B cell (primary cell): ENCODE measurements around the gene WDR90. TPM values are rescaled to one million over a fixed set of nuclear protein-coding genes. Genes with fewer than 3 reads are reported as not detected.
A peak's percentile ranks its signal among the peaks of the same experiment; 100 is the strongest.

Experiments
- ATAC-seq: fragments of 200-7000 bp; cut with Tn5 transposase; one replicate; pipeline ENCODE4 v1.10.0; 2021; ENCODE audit warnings: low read depth, mild to moderate bottlenecking, moderate number of reproducible peaks, moderate library complexity
- CTCF ChIA-PET: fragments of 350-600 bp; sonication (Branson Sonifier 250); formaldehyde crosslinking; loops from one replicate; lab custom pipeline; 2021; ENCODE audit warnings: antibody characterized with exemption, inconsistent platforms; lab: Charles Lee
- POLR2A ChIA-PET: fragments of 350-600 bp; sonication (Branson Sonifier 250); formaldehyde crosslinking; loops from one replicate; lab custom pipeline; 2021; ENCODE audit warnings: antibody characterized with exemption; lab: Charles Lee
- DNase-seq: peaks from one replicate; pipeline ENCODE4 v3.0.0; 2013
- H2AFZ ChIP-seq: 2 replicates; pipeline ENCODE4 v1.6.1; 2012; ENCODE audit warnings: mild to moderate bottlenecking, low read depth, low read length; ENCODE audit not compliant: insufficient read depth, poor library complexity, severe bottlenecking
- H3K27ac ChIP-seq, 2 donors: 1 replicate in 1 of 2; 2 replicates in 1 of 2; pipeline ENCODE4 v1.5.1; 2012 to 2013; ENCODE audit warnings: low read length in 2 of 2, mild to moderate bottlenecking in 2 of 2, moderate library complexity in 1 of 2
- H3K27me3 ChIP-seq, 4 experiments: fragments of 200-600 bp in 1 of 4; sonication (generic) in 1 of 4; replicated peaks in 1 of 4; 1 replicate in 2 of 4; 2 replicates in 2 of 4; pipeline versions ENCODE4 v1.6.1 to v1.7.0; 2013 to 2016; ENCODE audit warnings: low read length in 3 of 4, mild to moderate bottlenecking in 2 of 4, mixed read lengths in 1 of 4, moderate library complexity in 1 of 4; ENCODE audit not compliant: insufficient read depth in 4 of 4, control insufficient read depth in 3 of 4; ENCODE audit errors: control extremely low read depth in 1 of 4
- H3K36me3 ChIP-seq, 2 experiments: replicated peaks in 1 of 2; 1 replicate in 1 of 2; 2 replicates in 1 of 2; pipeline versions ENCODE4 v1.6.1 to v1.7.1; 2013; ENCODE audit warnings: low read length in 1 of 2; ENCODE audit not compliant: insufficient read depth in 2 of 2, control insufficient read depth in 1 of 2; ENCODE audit errors: control extremely low read depth in 1 of 2, extremely low read depth in 1 of 2
- H3K4me1 ChIP-seq, 2 donors: fragments of 200-600 bp in 1 of 2; sonication (generic) in 1 of 2; 1 replicate in 1 of 2; 2 replicates in 1 of 2; pipeline versions ENCODE4 v1.5.1 to v1.6.1; 2013 to 2017; ENCODE audit warnings: low read length in 2 of 2; ENCODE audit not compliant: control insufficient read depth in 2 of 2, insufficient read depth in 2 of 2
- H3K4me2 ChIP-seq: replicated peaks from 2 replicates; pipeline ENCODE3; 2012; ENCODE audit warnings: mild to moderate bottlenecking, low read depth, low read length; ENCODE audit not compliant: poor library complexity, severe bottlenecking
- H3K4me3 ChIP-seq, 5 experiments: fragments of 200-600 bp in 1 of 5; sonication (generic) in 1 of 5; 1 replicate in 3 of 5; 2 replicates in 2 of 5; pipeline versions ENCODE4 v1.5.1 to v1.7.0; 2011 to 2016; ENCODE audit warnings: low read length in 4 of 5, mild to moderate bottlenecking in 4 of 5, low read depth in 2 of 5, control low read depth in 1 of 5, moderate library complexity in 1 of 5; ENCODE audit not compliant: insufficient read depth in 1 of 5; ENCODE audit errors: control extremely low read depth in 1 of 5, extremely low read depth in 1 of 5
- H3K79me2 ChIP-seq: fragments of 200-600 bp; sonication (generic); one replicate; pipeline ENCODE4 v1.6.0; 2016; ENCODE audit warnings: low read length; ENCODE audit not compliant: control insufficient read depth, insufficient read depth
- H3K9ac ChIP-seq: fragments of 200-600 bp; sonication (generic); 2 replicates; pipeline ENCODE4 v1.6.1; 2017; ENCODE audit warnings: mild to moderate bottlenecking, low read length, moderate library complexity
- H3K9me3 ChIP-seq, 3 donors: one replicate each; pipeline versions ENCODE4 v1.6.1 to v1.7.1; 2013; ENCODE audit warnings: low read length in 2 of 3; ENCODE audit not compliant: control insufficient read depth in 2 of 3, insufficient read depth in 1 of 3; ENCODE audit errors: control extremely low read depth in 1 of 3
- H4K20me1 ChIP-seq: 2 replicates; pipeline ENCODE4 v1.6.0; 2012; ENCODE audit warnings: mild to moderate bottlenecking, low read length; ENCODE audit not compliant: insufficient read depth, control insufficient read depth, poor library complexity, severe bottlenecking
- H3K27ac Mint-ChIP-seq: one replicate; pipeline ENCODE4 v1.8.0; 2021; ENCODE audit warnings: mixed read lengths
- H3K27me3 Mint-ChIP-seq: one replicate; pipeline ENCODE4 v1.8.0; 2021; ENCODE audit warnings: mixed read lengths
- H3K4me1 Mint-ChIP-seq: one replicate; pipeline ENCODE4 v1.8.0; 2021; ENCODE audit warnings: mixed read lengths
- H3K4me3 Mint-ChIP-seq: one replicate; pipeline ENCODE4 v1.8.0; 2021; ENCODE audit warnings: mixed read lengths
- H3K9me3 Mint-ChIP-seq: one replicate; pipeline ENCODE4 v1.8.0; 2022; ENCODE audit warnings: mixed read lengths; ENCODE audit not compliant: insufficient read depth
- EZH2 ChIP-seq: IDR thresholded peaks from 2 replicates; pipeline ENCODE4 v1.6.1; 2012; ENCODE audit warnings: borderline replicate concordance, low read depth, mild to moderate bottlenecking, moderate library complexity, low read length; ENCODE audit not compliant: insufficient read depth, poor library complexity, severe bottlenecking
- WGBS: methylation state at CpG from one replicate; pipeline ENCODE4 v1.1.5; 2013; ENCODE audit warnings: missing lambda C conversion rate; ENCODE audit not compliant: insufficient coverage; 5-methylcytosine and 5-hydroxymethylcytosine counted together
- intact Hi-C: fragments of 100-400 bp; cut with micrococcal nuclease; formaldehyde crosslinking; loops from one replicate; pipeline ENCODE4 v1.10.0; 2022
- polyA plus RNA-seq: library from polyadenylated mRNA; depleted of rRNA; stranded (reverse); fragments of >200 nt; gene quantifications from 2 replicates; pipeline ENCODE4 v1.2.3, GENCODE V29; 2012
- total RNA-seq, 2 donors: library from RNA; stranded (reverse); fragments of 120-200 nt in 1 of 2; gene quantifications; 1 replicate in 1 of 2; 2 replicates in 1 of 2; pipeline versions ENCODE4 v1.2.3 to v1.2.4, GENCODE V29; 2013 to 2022
- TF ChIP-seq, protein P1 (sequence below): fragments of 200-600 bp; IDR thresholded peaks from one replicate; pipeline ENCODE4 v1.8.0; 2022; ENCODE audit warnings: antibody characterized with exemption, mild to moderate bottlenecking

Gene WDR90
- total and polyA plus RNA-seq, 2 donors (not counting 1 experiment from before 2014, with no cell fraction given), result 23.1 to 34.7 TPM

- Histone ChIP-seq H3K79me2 (peaks cover 14% of the 10 kb centered on the region), H3K4me2 (no peak overlapping the region), H3K9me3 (peaks cover 0 to 2% (median 0%) of the 10 kb centered on the region in 3 donors), H3K9ac (no peak overlapping the region), H2AFZ (no peak overlapping the region), H4K20me1 (peaks cover 14% of the 10 kb centered on the region), H3K27me3 (no peaks in the 10 kb centered on the region), H3K4me3 (no peak overlapping the region), H3K36me3 (no peaks in the 10 kb centered on the region), H3K27ac (no peak overlapping the region), H3K4me1 (peaks cover 22 to 36% of the 10 kb centered on the region in 2 donors)
- DNase-seq (no peak), ATAC-seq (no peak)
- ChIA-PET POLR2A (no interaction called here), CTCF (no interaction called here)
- no peak overlapping the region for H3K27ac Mint-ChIP-seq
- 98% methylated on average over 11 of the region's 12 CpGs for WGBS
- peak overlapping the region; percentile 34 for H3K4me3 Mint-ChIP-seq
- H3K4me1 Mint-ChIP-seq, result peaks cover 23% of the 10 kb centered on the region
- H3K27me3 Mint-ChIP-seq, result no peaks in the 10 kb centered on the region
- no peaks in the 10 kb centered on the region for H3K9me3 Mint-ChIP-seq
- TF ChIP-seq, protein P1, sequence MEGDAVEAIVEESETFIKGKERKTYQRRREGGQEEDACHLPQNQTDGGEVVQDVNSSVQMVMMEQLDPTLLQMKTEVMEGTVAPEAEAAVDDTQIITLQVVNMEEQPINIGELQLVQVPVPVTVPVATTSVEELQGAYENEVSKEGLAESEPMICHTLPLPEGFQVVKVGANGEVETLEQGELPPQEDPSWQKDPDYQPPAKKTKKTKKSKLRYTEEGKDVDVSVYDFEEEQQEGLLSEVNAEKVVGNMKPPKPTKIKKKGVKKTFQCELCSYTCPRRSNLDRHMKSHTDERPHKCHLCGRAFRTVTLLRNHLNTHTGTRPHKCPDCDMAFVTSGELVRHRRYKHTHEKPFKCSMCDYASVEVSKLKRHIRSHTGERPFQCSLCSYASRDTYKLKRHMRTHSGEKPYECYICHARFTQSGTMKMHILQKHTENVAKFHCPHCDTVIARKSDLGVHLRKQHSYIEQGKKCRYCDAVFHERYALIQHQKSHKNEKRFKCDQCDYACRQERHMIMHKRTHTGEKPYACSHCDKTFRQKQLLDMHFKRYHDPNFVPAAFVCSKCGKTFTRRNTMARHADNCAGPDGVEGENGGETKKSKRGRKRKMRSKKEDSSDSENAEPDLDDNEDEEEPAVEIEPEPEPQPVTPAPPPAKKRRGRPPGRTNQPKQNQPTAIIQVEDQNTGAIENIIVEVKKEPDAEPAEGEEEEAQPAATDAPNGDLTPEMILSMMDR, result no peak
- no peak for TF ChIP-seq EZH2
- intact Hi-C loops, result no loop called here
These were observed 4.6 kb upstream of the WDR90 start for GRCh38 chr16:644556-644955.

- no peak overlapping the region for H2AFZ ChIP-seq
- peaks cover 14% of the 10 kb centered on the region for H3K79me2 ChIP-seq
- H3K9me3 ChIP-seq, result peaks cover 0 to 2% (median 0%) of the 10 kb centered on the region in 3 donors
- no peak overlapping the region for H3K27ac Mint-ChIP-seq
- no peak overlapping the region for H3K4me3 Mint-ChIP-seq
- no peak for ATAC-seq
- no peaks in the 10 kb centered on the region for H3K9me3 Mint-ChIP-seq
- DNase-seq, result no peak
- WGBS, result 95% methylated on average over 31 of the region's 32 CpGs
- H3K36me3 ChIP-seq, result no peaks in the 10 kb centered on the region
- H3K9ac ChIP-seq, result no peak overlapping the region
- H3K4me2 ChIP-seq, result no peak overlapping the region
- no peaks in the 10 kb centered on the region for H3K27me3 Mint-ChIP-seq
- TF ChIP-seq, protein P1, result no peak
- no peak for TF ChIP-seq EZH2
- no peak overlapping the region for H3K4me3 ChIP-seq
- peaks cover 26 to 35% of the 10 kb centered on the region in 2 donors for H3K4me1 ChIP-seq
- intact Hi-C loops, result no loop called here
- peaks cover 19% of the 10 kb centered on the region for H3K4me1 Mint-ChIP-seq
- ChIA-PET POLR2A (interaction anchor here (0.5 kb wide), 1 partner anchor 60 kb away, joined by 3 read pairs; no protein-coding TSS in a partner anchor), CTCF (no interaction called here)
- H3K27me3 ChIP-seq, result no peaks in the 10 kb centered on the region
- H4K20me1 ChIP-seq, result peaks cover 14% of the 10 kb centered on the region
- no peak overlapping the region for H3K27ac ChIP-seq
These were observed 3.1 kb upstream of the WDR90 start for GRCh38 chr16:645852-646678.
